K562 (cell line): ENCODE data around the gene KIAA0513. TPM values are rescaled to one million over a fixed set of nuclear protein-coding genes. Genes with fewer than 3 reads are reported as not detected.

Experiments used
- ATAC-seq: fragments of 200-7000 bp; cut with Tn5 transposase; 3 replicates; pipeline ENCODE4 v1.9.1; 2020; ENCODE audit warnings: moderate library complexity
- BruUV-seq: library from RNA; stranded (reverse); fragments of 400-500 nt; replicated peaks from 2 replicates; lab custom pipeline; 2021; lab: Mats Ljungman, UMichigan
- CTCF ChIA-PET: fragments of 300-600 bp; formaldehyde crosslinking; extraction: SDS; loops from one replicate; lab custom pipeline; 2021; ENCODE audit warnings: low intra/inter-chr PET ratio; lab: Yijun Ruan, JAX
- POLR2A ChIA-PET: fragments of 300-600, 350-650 bp; sonication (Branson Sonifier 250); formaldehyde crosslinking; extraction: SDS; loops from one replicate; lab custom pipeline; 2021; ENCODE audit warnings: antibody characterized with exemption, inconsistent platforms; lab: Yijun Ruan, JAX
- DNase-seq, 4 experiments: peaks; one replicate each; pipeline versions ENCODE4 v3.0.0 to v3.0.0-alpha.2; 2011 to 2018; ENCODE audit warnings: low spot score in 3 of 4, mixed read lengths in 3 of 4; ENCODE audit errors: extremely low read depth in 1 of 4
- FAIRE-seq: peaks from 2 replicates; lab custom pipeline; 2011; peaks lifted over from hg19 to GRCh38; lab: Jason Lieb, UNC
- H2AFZ ChIP-seq: 2 replicates; pipeline ENCODE4 v1.6.0; 2011; ENCODE audit warnings: low read depth, low read length, control low read depth, inconsistent platforms
- H3K27ac ChIP-seq: fragments of 200-600 bp; 3 replicates; pipeline ENCODE4 v1.8.0; 2011; ENCODE audit warnings: low read depth, mild to moderate bottlenecking, control low read depth, inconsistent platforms, low read length, moderate library complexity, mixed read lengths; ENCODE audit errors: extremely low read depth
- H3K27me3 ChIP-seq, 2 experiments: fragments of 300-600 bp in 1 of 2; 2 replicates in 1 of 2; 3 replicates in 1 of 2; pipeline versions ENCODE4 v1.6.0 to v1.8.0; 2011; ENCODE audit warnings: inconsistent platforms in 2 of 2, low read length in 2 of 2, mild to moderate bottlenecking in 1 of 2, mixed read lengths in 1 of 2, moderate library complexity in 1 of 2; ENCODE audit not compliant: control insufficient read depth in 2 of 2, insufficient read depth in 2 of 2
- H3K36me3 ChIP-seq: fragments of 300-600 bp; 3 replicates; pipeline ENCODE4 v1.8.0; 2011; ENCODE audit warnings: mild to moderate bottlenecking, low read length, inconsistent platforms; ENCODE audit not compliant: control insufficient read depth, insufficient read depth
- H3K4me1 ChIP-seq, 2 experiments: fragments of 200-600 bp in 1 of 2; replicated peaks in 1 of 2; 2 replicates in 1 of 2; 3 replicates in 1 of 2; pipeline versions ENCODE4 v1.5.1 to v1.8.0; 2011; ENCODE audit warnings: inconsistent platforms in 2 of 2, low read length in 2 of 2, mild to moderate bottlenecking in 1 of 2, mixed read lengths in 1 of 2, moderate library complexity in 1 of 2; ENCODE audit not compliant: control insufficient read depth in 2 of 2, insufficient read depth in 2 of 2
- H3K4me2 ChIP-seq: 2 replicates; pipeline ENCODE4 v1.6.1; 2011; ENCODE audit warnings: low read length, control low read depth, inconsistent platforms, mixed read lengths; ENCODE audit not compliant: insufficient read depth
- H3K4me3 ChIP-seq: fragments of 200-600 bp; sonication (generic), shearing (Covaris generic); 2 replicates; pipeline ENCODE4 v1.5.1; 2016; ENCODE audit warnings: control low read depth, inconsistent platforms
- H3K79me2 ChIP-seq: fragments of 200-600 bp; 3 replicates; pipeline ENCODE4 v1.8.0; 2011; ENCODE audit warnings: low read length, inconsistent platforms; ENCODE audit not compliant: control insufficient read depth, insufficient read depth
- H3K9ac ChIP-seq, 2 experiments: 2 replicates each; pipeline versions ENCODE4 v1.6.0 to v1.6.1; 2011; ENCODE audit warnings: low read depth in 2 of 2, low read length in 2 of 2, control low read depth in 1 of 2, inconsistent platforms in 1 of 2, mild to moderate bottlenecking in 1 of 2, mixed read lengths in 1 of 2; ENCODE audit not compliant: insufficient read depth in 1 of 2
- H3K9me1 ChIP-seq: one replicate; pipeline ENCODE4 v1.6.0; 2011; ENCODE audit warnings: inconsistent platforms, mild to moderate bottlenecking, low read length, moderate library complexity; ENCODE audit not compliant: control insufficient read depth, insufficient read depth
- H3K9me3 ChIP-seq: replicated peaks from 2 replicates; pipeline ENCODE4 v1.5.1; 2011; ENCODE audit warnings: low read depth, low read length, inconsistent platforms; ENCODE audit not compliant: control insufficient read depth, insufficient read depth
- H4K20me1 ChIP-seq: replicated peaks from 2 replicates; pipeline ENCODE4 v1.6.1; 2011; ENCODE audit warnings: low read length, inconsistent platforms, mixed read lengths; ENCODE audit not compliant: control insufficient read depth, insufficient read depth
- ARID1B ChIP-seq: fragments of 450-650 bp; IDR thresholded peaks from 2 replicates; pipeline ENCODE4 v1.6.1; 2016; ENCODE audit warnings: antibody characterized with exemption, mild to moderate bottlenecking, inconsistent platforms
- C11orf30 ChIP-seq: fragments of 450-650 bp; IDR thresholded peaks from 2 replicates; pipeline ENCODE4 v1.6.1; 2016; ENCODE audit warnings: low read depth, mild to moderate bottlenecking
- DMBX1 ChIP-seq: fragments of 250-450 bp; sonication (Bioruptor Pico); IDR thresholded peaks from 2 replicates; pipeline ENCODE4 v1.8.0; 2022; ENCODE audit warnings: inconsistent platforms, mild to moderate bottlenecking, moderate library complexity, borderline replicate concordance
- GABPB1 ChIP-seq: sonication (generic); formaldehyde crosslinking; IDR thresholded peaks from 2 replicates; pipeline ENCODE4 v1.8.0; 2022; ENCODE audit warnings: mild to moderate bottlenecking, missing genetic modification reagents
- KHSRP ChIP-seq: fragments of 450-650 bp; IDR thresholded peaks from 2 replicates; pipeline ENCODE4 v1.6.1; 2017
- LCOR ChIP-seq: sonication (generic); formaldehyde crosslinking; IDR thresholded peaks from 2 replicates; pipeline ENCODE4 v1.8.0; 2022; ENCODE audit warnings: mild to moderate bottlenecking, missing genetic modification reagents
- MECOM ChIP-seq: fragments of 250-450 bp; sonication (Bioruptor Pico); IDR thresholded peaks from 2 replicates; pipeline ENCODE4 v1.8.0; 2022; ENCODE audit warnings: inconsistent platforms
- NCOA1 ChIP-seq: fragments of 450-650 bp; IDR thresholded peaks from 2 replicates; pipeline ENCODE4 v1.6.1; 2016; ENCODE audit warnings: low read depth
- NKRF ChIP-seq: fragments of 450-650 bp; IDR thresholded peaks from 2 replicates; pipeline ENCODE4 v1.6.1; 2016; ENCODE audit warnings: borderline replicate concordance
- NR2F6 ChIP-seq: fragments of 450-650 bp; formaldehyde crosslinking; IDR thresholded peaks from 2 replicates; pipeline ENCODE4 v1.4.0; 2020; ENCODE audit warnings: mild to moderate bottlenecking
- PKNOX1 ChIP-seq: fragments of 450-650 bp; IDR thresholded peaks from 2 replicates; pipeline ENCODE4 v1.6.1; 2016
- SMAD3 ChIP-seq: fragments of 450-650 bp; formaldehyde crosslinking; conservative IDR thresholded peaks from 2 replicates; pipeline ENCODE4 v1.4.0; 2020; ENCODE audit warnings: mild to moderate bottlenecking
- SMARCA4 ChIP-seq: fragments of 450-650 bp; IDR thresholded peaks from 2 replicates; pipeline ENCODE4 v1.6.1; 2016
- TAF9B ChIP-seq: fragments of 450-650 bp; IDR thresholded peaks from 2 replicates; pipeline ENCODE4 v1.6.1; 2018; ENCODE audit warnings: mild to moderate bottlenecking; ENCODE audit not compliant: partially characterized antibody
- ZBTB9 ChIP-seq: fragments of 450-650 bp; formaldehyde crosslinking; IDR thresholded peaks from 2 replicates; pipeline ENCODE4 v1.4.0; 2020; ENCODE audit warnings: mild to moderate bottlenecking, moderate library complexity
- ZNF165 ChIP-seq: fragments of 250-450 bp; sonication (Bioruptor Pico); IDR thresholded peaks from 2 replicates; pipeline ENCODE4 v1.4.0; 2020; ENCODE audit warnings: borderline replicate concordance
- WGBS: fragments of 100-300 bp; shearing (Covaris generic); methylation state at CpG from one replicate; pipeline ENCODE4 v1.1.6; 2016; ENCODE audit warnings: low coverage, mixed read lengths; ENCODE audit not compliant: insufficient coverage; ENCODE audit errors: missing lambda C conversion rate; 5-methylcytosine and 5-hydroxymethylcytosine counted together
- in situ Hi-C: fragments of 300-500 bp; cut with MboI; formaldehyde crosslinking; loops from 4 replicates; pipeline ENCODE4 v1.15.0; 2018; ENCODE audit warnings: inconsistent platforms, mixed read lengths
- intact Hi-C: fragments of 100-400 bp; cut with micrococcal nuclease; formaldehyde crosslinking; loops from 2 replicates; pipeline ENCODE4 v1.14.2; 2022
- polyA plus RNA-seq, 8 experiments: library from polyadenylated mRNA; depleted of rRNA in 4 of 8; stranded (reverse) in 5 of 8; unstranded in 3 of 8; fragments of >200 nt; fragmentation: Nextera tagmentation in 2 of 8; fragmentation: Illumina TruSeq in 1 of 8; extraction: Ambion mirVana in 2 of 8; extraction: Trizol in 1 of 8; gene quantifications; 2 replicates each; pipeline versions ENCODE4 v1.2.1 to v1.2.3, GENCODE V29; 2011 to 2014; ENCODE audit warnings: inconsistent platforms in 1 of 8, missing spikeins in 1 of 8
- total RNA-seq, 7 experiments: library from RNA; depleted of rRNA in 6 of 7; stranded (reverse); fragments of >200 nt in 6 of 7; fragmentation: Illumina TruSeq in 2 of 7; extraction: Trizol in 2 of 7; gene quantifications; 2 replicates each; pipeline versions ENCODE4 v1.2.1 to v1.2.3, GENCODE V29; 2011 to 2021; ENCODE audit warnings: low replicate concordance in 1 of 7

Gene KIAA0513
- total and polyA plus RNA-seq, 9 of the 15 experiments (the other 6 are each of a cell fraction or from before 2014, with no cell fraction given) = 0.18 to 13.7 (median 10.2) TPM

- TF ChIP-seq NKRF (peak; percentile 20; the same call in 1 of the 2 replicates), LCOR (no peak), C11orf30 (no peak), SMARCA4 (no peak), NCOA1 (no peak), ZBTB9 (CRISPR knock-in tag) (no peak)
These were observed 18.3 kb downstream of the KIAA0513 start (continued) for GRCh38 chr16:85045641-85046471.

- Histone ChIP-seq H3K4me2 (peak overlapping the region; percentile 86), H3K36me3 (peaks cover 2% of the 10 kb centered on the region; the same call in 2 of the 3 replicates), H3K27me3 (no peaks in the 10 kb centered on the region), H3K27ac (peak overlapping the region; percentile 87), H3K79me2 (peaks cover 56% of the 10 kb centered on the region), H2AFZ (peak overlapping the region; percentile 63), H3K9ac (peak overlapping the region; percentile 89 to 91; a peak in 3 of 4 replicates), H4K20me1 (no peaks in the 10 kb centered on the region), H3K4me3 (peak overlapping the region; percentile 41), H3K9me1 (peaks cover 3% of the 10 kb centered on the region), H3K9me3 (no peaks in the 10 kb centered on the region), H3K4me1 (peaks cover 61 to 70% of the 10 kb centered on the region in 2 experiments)
- peak; percentile 23 for FAIRE-seq
- ChIA-PET CTCF (no interaction called here), POLR2A (interaction anchor here (0.8 to 1.9 kb wide), 13 partner anchors 8 to 57 kb away, joined by 3 to 19 read pairs (median 4); partner anchors contain the start of genes KIAA0513 and ZDHHC7)
- DNase-seq = no peak
- intact Hi-C loops = no loop called here
- 6% methylated on average over 8 of the region's 8 CpGs for WGBS
- in situ Hi-C loops = no loop called here
- peak; percentile 21 for ATAC-seq
- no TSS peak for BruUV-seq
- TF ChIP-seq KHSRP = no peak
- peak; percentile 3; the same call in 1 of the 2 replicates for TF ChIP-seq PKNOX1
- TF ChIP-seq ZNF165 = 0 out of 2 replicates have a peak, but pooled peaks have one; percentile 6
- peak; percentile 61; the same call in 1 of the 2 replicates for TF ChIP-seq DMBX1 (CRISPR knock-in tag)
- 0 out of 2 replicates have a peak, but pooled peaks have one; percentile 16 for TF ChIP-seq SMAD3
- no peak for TF ChIP-seq ARID1B
- TF ChIP-seq NR2F6 (CRISPR knock-in tag) = 0 out of 2 replicates have a peak, but pooled peaks have one; percentile 19
- no peak for TF ChIP-seq TAF9B
- 0 out of 2 replicates have a peak, but pooled peaks have one; percentile 38 for TF ChIP-seq MECOM (CRISPR knock-in tag)
- TF ChIP-seq GABPB1 (CRISPR knock-in tag) = no peak
These were observed 18.9 kb downstream of the KIAA0513 start for GRCh38 chr16:85046472-85046916.
